ENCODE results near the gene CRADD.

DNA sequence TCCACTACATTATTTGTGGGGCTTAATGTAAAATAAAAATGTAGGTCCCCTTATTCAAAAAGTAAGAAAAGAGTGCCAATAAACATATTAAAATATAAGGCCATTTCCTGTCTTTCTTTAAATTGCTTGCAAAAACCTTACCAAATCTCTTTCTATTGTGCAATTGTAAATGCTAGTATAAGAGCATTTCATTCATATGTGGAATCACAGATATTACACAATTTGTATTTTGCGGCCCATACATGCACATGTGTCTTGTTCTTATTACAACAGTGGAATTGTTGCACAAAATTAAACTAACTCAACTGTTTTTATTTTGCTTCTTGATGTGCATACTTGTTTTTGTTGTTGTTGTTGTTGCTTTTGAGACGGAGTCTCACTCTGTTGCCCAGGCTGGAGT, 20.1 kb upstream of the CRADD start:
- TF ChIP-seq, protein P1, sequence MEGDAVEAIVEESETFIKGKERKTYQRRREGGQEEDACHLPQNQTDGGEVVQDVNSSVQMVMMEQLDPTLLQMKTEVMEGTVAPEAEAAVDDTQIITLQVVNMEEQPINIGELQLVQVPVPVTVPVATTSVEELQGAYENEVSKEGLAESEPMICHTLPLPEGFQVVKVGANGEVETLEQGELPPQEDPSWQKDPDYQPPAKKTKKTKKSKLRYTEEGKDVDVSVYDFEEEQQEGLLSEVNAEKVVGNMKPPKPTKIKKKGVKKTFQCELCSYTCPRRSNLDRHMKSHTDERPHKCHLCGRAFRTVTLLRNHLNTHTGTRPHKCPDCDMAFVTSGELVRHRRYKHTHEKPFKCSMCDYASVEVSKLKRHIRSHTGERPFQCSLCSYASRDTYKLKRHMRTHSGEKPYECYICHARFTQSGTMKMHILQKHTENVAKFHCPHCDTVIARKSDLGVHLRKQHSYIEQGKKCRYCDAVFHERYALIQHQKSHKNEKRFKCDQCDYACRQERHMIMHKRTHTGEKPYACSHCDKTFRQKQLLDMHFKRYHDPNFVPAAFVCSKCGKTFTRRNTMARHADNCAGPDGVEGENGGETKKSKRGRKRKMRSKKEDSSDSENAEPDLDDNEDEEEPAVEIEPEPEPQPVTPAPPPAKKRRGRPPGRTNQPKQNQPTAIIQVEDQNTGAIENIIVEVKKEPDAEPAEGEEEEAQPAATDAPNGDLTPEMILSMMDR (IDR thresholded peaks at IDR 0.05; ENCODE audit: borderline replicate concordance, extremely low read depth, low read length, poor library complexity, severe bottlenecking), result no peak
- TF ChIP-seq EZH2 (IDR thresholded peaks at IDR 0.05; ENCODE audit: borderline replicate concordance, low read depth, low read length, severe bottlenecking), result no peak

Data from DND-41 (cell line).